HEK293 (cell line): ENCODE measurements around the gene MATN1.

Experiments
- CTCF ChIA-PET: fragments of 350-600 bp; formaldehyde crosslinking; extraction: SDS; loops from one replicate; lab custom pipeline; 2021; ENCODE audit warnings: antibody characterized with exemption; lab: Yijun Ruan, JAX
- POLR2A ChIA-PET: fragments of 300-600 bp; formaldehyde crosslinking; extraction: SDS; loops from one replicate; lab custom pipeline; 2020; ENCODE audit warnings: antibody characterized with exemption, inconsistent platforms; lab: Yijun Ruan, JAX
- H3K27ac ChIP-seq: fragments of 200-500 bp; sonication (Bioruptor generic); 2 replicates; pipeline ENCODE4 v1.5.1; 2014; ENCODE audit warnings: low read depth, low read length, control low read depth, inconsistent platforms; ENCODE audit errors: extremely low read depth
- H3K36me3 ChIP-seq, 2 experiments: fragments of 200-500 bp in 1 of 2; sonication (Bioruptor generic) in 1 of 2; 1 replicate in 1 of 2; 2 replicates in 1 of 2; pipeline ENCODE4 v1.5.1; 2014 to 2017; ENCODE audit warnings: inconsistent platforms in 2 of 2, low read length in 2 of 2; ENCODE audit not compliant: control insufficient read depth in 2 of 2, insufficient read depth in 1 of 2
- H3K4me1 ChIP-seq: fragments of 200-500 bp; sonication (Bioruptor generic); 2 replicates; pipeline ENCODE4 v1.5.1; 2014; ENCODE audit warnings: mild to moderate bottlenecking, low read length, inconsistent platforms; ENCODE audit not compliant: control insufficient read depth, insufficient read depth
- H3K4me3 ChIP-seq: 2 replicates; pipeline ENCODE4 v1.5.1; 2011; ENCODE audit warnings: low read depth, mild to moderate bottlenecking, control low read depth, low read length, moderate library complexity
- H3K9me3 ChIP-seq: fragments of 200-500 bp; sonication (Bioruptor generic); 2 replicates; pipeline ENCODE4 v1.5.1; 2014; ENCODE audit warnings: low read depth, low read length, inconsistent platforms; ENCODE audit not compliant: control insufficient read depth, insufficient read depth
- FEZF1 ChIP-seq: fragments of 450-650 bp; formaldehyde crosslinking; IDR thresholded peaks from 2 replicates; pipeline ENCODE4 v1.5.1; 2016; ENCODE audit warnings: missing biosample characterization, missing genetic modification characterization
- GLIS1 ChIP-seq: fragments of 450-650 bp; formaldehyde crosslinking; IDR thresholded peaks from 2 replicates; pipeline ENCODE4 v1.5.1; 2016; ENCODE audit warnings: missing biosample characterization, missing genetic modification characterization
- GLIS2 ChIP-seq: fragments of 450-650 bp; formaldehyde crosslinking; IDR thresholded peaks from 2 replicates; pipeline ENCODE4 v1.5.1; 2016; ENCODE audit warnings: missing biosample characterization, missing genetic modification characterization
- HOXD13 ChIP-seq: sonication (generic); formaldehyde crosslinking; IDR thresholded peaks from 2 replicates; pipeline ENCODE4 v1.8.0; 2022; ENCODE audit warnings: missing genetic modification reagents, borderline replicate concordance
- KLF8 ChIP-seq: fragments of 450-650 bp; formaldehyde crosslinking; IDR thresholded peaks from 2 replicates; pipeline ENCODE4 v1.5.1; 2016; ENCODE audit warnings: missing biosample characterization, missing genetic modification characterization
- REST ChIP-seq: fragments of 450-650 bp; formaldehyde crosslinking; IDR thresholded peaks from 2 replicates; pipeline ENCODE4 v1.5.1; 2016; ENCODE audit warnings: missing biosample characterization, missing genetic modification characterization
- TCF7L2 ChIP-seq: IDR thresholded peaks from 2 replicates; pipeline ENCODE4 v1.6.1; 2011; ENCODE audit warnings: low read depth, mild to moderate bottlenecking, inconsistent platforms, low read length, moderate library complexity, borderline replicate concordance
- ZBTB11 ChIP-seq: fragments of 450-650 bp; formaldehyde crosslinking; conservative IDR thresholded peaks from 2 replicates; pipeline ENCODE4 v1.5.1; 2016; ENCODE audit warnings: low read depth, missing biosample characterization, missing genetic modification characterization
- ZNF19 ChIP-seq: fragments of 450-650 bp; formaldehyde crosslinking; IDR thresholded peaks from 2 replicates; pipeline ENCODE4; 2016; ENCODE audit warnings: missing biosample characterization, missing genetic modification characterization, low read depth
- ZNF2 ChIP-seq: fragments of 450-650 bp; formaldehyde crosslinking; IDR thresholded peaks from 2 replicates; pipeline ENCODE4 v1.5.1; 2016; ENCODE audit warnings: missing biosample characterization, missing genetic modification characterization
- ZNF211 ChIP-seq: fragments of 450-650 bp; formaldehyde crosslinking; IDR thresholded peaks from 2 replicates; pipeline ENCODE4 v1.5.1; 2016; ENCODE audit warnings: low read depth, missing biosample characterization, missing genetic modification characterization
- ZNF292 ChIP-seq: fragments of 450-650 bp; formaldehyde crosslinking; IDR thresholded peaks from 2 replicates; pipeline ENCODE4 v1.5.1; 2016; ENCODE audit warnings: low read depth, missing biosample characterization, missing genetic modification characterization, borderline replicate concordance
- ZNF394 ChIP-seq: fragments of 450-650 bp; formaldehyde crosslinking; IDR thresholded peaks from 2 replicates; pipeline ENCODE4 v1.5.1; 2016; ENCODE audit warnings: missing biosample characterization, missing genetic modification characterization, mild to moderate bottlenecking, moderate library complexity, borderline replicate concordance
- ZNF514 ChIP-seq: fragments of 450-650 bp; formaldehyde crosslinking; IDR thresholded peaks from 2 replicates; pipeline ENCODE4 v1.5.1; 2016; ENCODE audit warnings: missing biosample characterization, missing genetic modification characterization
- ZNF791 ChIP-seq: fragments of 450-650 bp; formaldehyde crosslinking; IDR thresholded peaks from 2 replicates; pipeline ENCODE4 v1.5.1; 2016; ENCODE audit warnings: missing biosample characterization, missing genetic modification characterization
- ZNF843 ChIP-seq: fragments of 450-650 bp; formaldehyde crosslinking; IDR thresholded peaks from 2 replicates; pipeline ENCODE4 v1.5.1; 2016; ENCODE audit warnings: missing biosample characterization, missing genetic modification characterization
- TF ChIP-seq, protein P1 (sequence below): fragments of 450-650 bp; formaldehyde crosslinking; IDR thresholded peaks from 2 replicates; pipeline ENCODE4 v1.5.1; 2017; ENCODE audit warnings: missing biosample characterization, missing genetic modification characterization
- TF ChIP-seq, protein P2 (sequence below): fragments of 450-650 bp; formaldehyde crosslinking; IDR thresholded peaks from 2 replicates; pipeline ENCODE4 v1.5.1; 2016; ENCODE audit warnings: missing biosample characterization, missing genetic modification characterization, borderline replicate concordance

Gene MATN1

DNA sequence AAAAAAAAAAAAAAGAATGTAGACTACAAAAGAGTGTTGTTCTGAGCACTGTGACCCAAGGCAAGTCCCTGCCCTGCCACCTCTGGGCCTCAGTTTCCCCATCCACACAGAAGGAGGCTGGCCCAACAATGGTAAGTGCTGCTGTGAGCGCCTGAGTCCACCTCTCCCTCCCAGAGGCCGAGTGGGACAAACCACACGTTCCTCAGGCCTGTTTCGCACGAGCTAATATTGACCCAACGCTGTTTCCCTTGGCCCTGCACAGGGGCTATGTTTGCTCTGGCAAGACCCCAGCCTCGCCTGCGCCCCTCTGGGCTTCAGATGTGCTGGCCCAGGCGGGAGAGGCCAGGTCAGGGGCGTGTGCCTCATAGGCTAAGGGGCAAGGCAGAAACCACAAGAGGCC lies 46.8 kb upstream of the MATN1 start:
- Histone ChIP-seq H3K4me1 (no peaks in the 10 kb centered on the region), H3K27ac (no peak overlapping the region), H3K36me3 (no peaks in the 10 kb centered on the region), H3K9me3 (no peaks in the 10 kb centered on the region), H3K4me3 (no peak overlapping the region)
- TF ChIP-seq HOXD13 (CRISPR knock-in tag) = no peak
- TF ChIP-seq KLF8 (tag by site-specific recombination) = no peak
- TF ChIP-seq ZNF791 = no peak
- TF ChIP-seq ZNF292 (tag by site-specific recombination) = no peak
- no peak for TF ChIP-seq ZNF514
- TF ChIP-seq ZNF394 (tag by site-specific recombination) = no peak
- no peak for TF ChIP-seq GLIS1 (tag by site-specific recombination)
- TF ChIP-seq, protein P1, sequence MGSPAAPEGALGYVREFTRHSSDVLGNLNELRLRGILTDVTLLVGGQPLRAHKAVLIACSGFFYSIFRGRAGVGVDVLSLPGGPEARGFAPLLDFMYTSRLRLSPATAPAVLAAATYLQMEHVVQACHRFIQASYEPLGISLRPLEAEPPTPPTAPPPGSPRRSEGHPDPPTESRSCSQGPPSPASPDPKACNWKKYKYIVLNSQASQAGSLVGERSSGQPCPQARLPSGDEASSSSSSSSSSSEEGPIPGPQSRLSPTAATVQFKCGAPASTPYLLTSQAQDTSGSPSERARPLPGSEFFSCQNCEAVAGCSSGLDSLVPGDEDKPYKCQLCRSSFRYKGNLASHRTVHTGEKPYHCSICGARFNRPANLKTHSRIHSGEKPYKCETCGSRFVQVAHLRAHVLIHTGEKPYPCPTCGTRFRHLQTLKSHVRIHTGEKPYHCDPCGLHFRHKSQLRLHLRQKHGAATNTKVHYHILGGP (tag by site-specific recombination) = no peak
- TF ChIP-seq ZNF19 = no peak
- no peak for TF ChIP-seq REST (tag by site-specific recombination)
- TF ChIP-seq ZNF211 (tag by site-specific recombination) = no peak
- TF ChIP-seq GLIS2 (tag by site-specific recombination) = no peak
- TF ChIP-seq TCF7L2 = no peak
- TF ChIP-seq ZNF2 (tag by site-specific recombination) = no peak
- TF ChIP-seq ZBTB11 (tag by site-specific recombination) = no peak
- TF ChIP-seq, protein P2, sequence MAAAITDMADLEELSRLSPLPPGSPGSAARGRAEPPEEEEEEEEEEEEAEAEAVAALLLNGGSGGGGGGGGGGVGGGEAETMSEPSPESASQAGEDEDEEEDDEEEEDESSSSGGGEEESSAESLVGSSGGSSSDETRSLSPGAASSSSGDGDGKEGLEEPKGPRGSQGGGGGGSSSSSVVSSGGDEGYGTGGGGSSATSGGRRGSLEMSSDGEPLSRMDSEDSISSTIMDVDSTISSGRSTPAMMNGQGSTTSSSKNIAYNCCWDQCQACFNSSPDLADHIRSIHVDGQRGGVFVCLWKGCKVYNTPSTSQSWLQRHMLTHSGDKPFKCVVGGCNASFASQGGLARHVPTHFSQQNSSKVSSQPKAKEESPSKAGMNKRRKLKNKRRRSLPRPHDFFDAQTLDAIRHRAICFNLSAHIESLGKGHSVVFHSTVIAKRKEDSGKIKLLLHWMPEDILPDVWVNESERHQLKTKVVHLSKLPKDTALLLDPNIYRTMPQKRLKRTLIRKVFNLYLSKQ (tag by site-specific recombination) = no peak
- no peak for TF ChIP-seq ZNF843 (tag by site-specific recombination)
- no peak for TF ChIP-seq FEZF1 (tag by site-specific recombination)
- ChIA-PET POLR2A (no interaction called here), CTCF (interaction anchor here (0.9 to 1.1 kb wide), 3 partner anchors 9 to 54 kb away, joined by 3 to 5 read pairs (median 3); no protein-coding TSS in a partner anchor)
